K562 (cell line): ENCODE data around the gene INHBE. TPM values are rescaled to one million over a fixed set of nuclear protein-coding genes. Genes with fewer than 3 reads are reported as not detected.

Source experiments
- BCOR ChIP-seq: fragments of 450-650 bp; IDR thresholded peaks from 2 replicates; pipeline ENCODE4 v1.6.1; 2016
- BRD9 ChIP-seq: fragments of 450-650 bp; IDR thresholded peaks from 2 replicates; pipeline ENCODE4 v1.6.1; 2018; ENCODE audit warnings: low read depth; ENCODE audit not compliant: partially characterized antibody
- COPS2 ChIP-seq: fragments of 450-650 bp; conservative IDR thresholded peaks from 2 replicates; pipeline ENCODE4 v1.6.1; 2016; ENCODE audit warnings: mild to moderate bottlenecking, moderate library complexity
- DACH1 ChIP-seq: fragments of 450-650 bp; IDR thresholded peaks from 2 replicates; pipeline ENCODE4 v1.6.1; 2018; ENCODE audit not compliant: partially characterized antibody
- ETS2 ChIP-seq: IDR thresholded peaks from 2 replicates; pipeline ENCODE4 v1.6.1; 2016; ENCODE audit warnings: borderline replicate concordance, missing genetic modification characterization, mild to moderate bottlenecking, moderate library complexity, missing compliant biosample characterization; ENCODE audit not compliant: poor library complexity, severe bottlenecking
- FOXJ2 ChIP-seq: fragments of 200-800 bp; sonication (Bioruptor generic); IDR thresholded peaks from 2 replicates; pipeline ENCODE4 v1.6.1; 2016; ENCODE audit warnings: missing genetic modification characterization, missing compliant biosample characterization
- FOXP1 ChIP-seq: sonication (generic); formaldehyde crosslinking; IDR thresholded peaks from 2 replicates; pipeline ENCODE4 v1.8.0; 2022; ENCODE audit warnings: mild to moderate bottlenecking, missing genetic modification reagents
- HDAC2 ChIP-seq: fragments of 450-650 bp; IDR thresholded peaks from 2 replicates; pipeline ENCODE4 v1.6.1; 2016; ENCODE audit warnings: mild to moderate bottlenecking
- HDAC3 ChIP-seq: fragments of 450-650 bp; IDR thresholded peaks from 2 replicates; pipeline ENCODE4 v1.6.1; 2018; ENCODE audit warnings: borderline replicate concordance, mild to moderate bottlenecking, moderate library complexity; ENCODE audit not compliant: partially characterized antibody
- HMG20B ChIP-seq: fragments of 250-450 bp; sonication (Bioruptor Pico); IDR thresholded peaks from 2 replicates; pipeline ENCODE4 v1.5.0; 2021; ENCODE audit warnings: mild to moderate bottlenecking
- KLF1 ChIP-seq: fragments of 450-650 bp; IDR thresholded peaks from 2 replicates; pipeline ENCODE4 v1.6.1; 2016; ENCODE audit warnings: missing genetic modification characterization, missing compliant biosample characterization
- MCM2 ChIP-seq: fragments of 450-650 bp; IDR thresholded peaks from 2 replicates; pipeline ENCODE4 v1.6.1; 2017; ENCODE audit warnings: low read depth, mild to moderate bottlenecking
- NR1H2 ChIP-seq: sonication (generic); formaldehyde crosslinking; IDR thresholded peaks from 2 replicates; pipeline ENCODE4 v1.4.0; 2020; ENCODE audit warnings: mild to moderate bottlenecking, missing genetic modification reagents
- POLR2H ChIP-seq: IDR thresholded peaks from 2 replicates; pipeline ENCODE4 v1.6.1; 2016; ENCODE audit warnings: missing genetic modification characterization, low read depth, mild to moderate bottlenecking, control low read depth, missing compliant biosample characterization, moderate library complexity
- SRSF7 ChIP-seq: fragments of 200-400 bp; formaldehyde crosslinking; optimal IDR thresholded peaks from 2 replicates; pipeline ENCODE3; 2017; ENCODE audit warnings: mild to moderate bottlenecking, low read depth, low read length
- SRSF9 ChIP-seq: fragments of 200-400 bp; formaldehyde crosslinking; IDR thresholded peaks from 2 replicates; pipeline ENCODE4 v1.6.1; 2017; ENCODE audit warnings: low read depth, low read length, borderline replicate concordance
- TGIF2 ChIP-seq: sonication (generic); formaldehyde crosslinking; IDR thresholded peaks from 2 replicates; pipeline ENCODE4 v1.8.1; 2022; ENCODE audit warnings: mild to moderate bottlenecking, missing genetic modification reagents, moderate library complexity
- WHSC1 ChIP-seq: IDR thresholded peaks from one replicate; pipeline ENCODE4 v1.6.1; 2012; ENCODE audit warnings: low read length, control low read depth, inconsistent platforms
- ZBTB12 ChIP-seq: fragments of 250-450 bp; sonication (Bioruptor Pico); IDR thresholded peaks from 2 replicates; pipeline ENCODE4 v1.4.0; 2020
- ZC3H8 ChIP-seq: fragments of 450-650 bp; IDR thresholded peaks from 2 replicates; pipeline ENCODE4 v1.6.1; 2017
- ZFPM2 ChIP-seq: fragments of 250-450 bp; sonication (Bioruptor Pico); IDR thresholded peaks from 2 replicates; pipeline ENCODE4 v1.5.1; 2022; ENCODE audit warnings: mild to moderate bottlenecking
- ZNF512 ChIP-seq: IDR thresholded peaks from 2 replicates; pipeline ENCODE4 v1.6.1; 2016; ENCODE audit warnings: missing genetic modification characterization, missing compliant biosample characterization
- ZNF644 ChIP-seq: fragments of 200-800 bp; sonication (Bioruptor generic); IDR thresholded peaks from 2 replicates; pipeline ENCODE4 v1.6.1; 2016; ENCODE audit warnings: low read depth, missing genetic modification characterization, missing compliant biosample characterization
- ZZZ3 ChIP-seq: fragments of 450-650 bp; IDR thresholded peaks from 2 replicates; pipeline ENCODE4 v1.6.1; 2016; ENCODE audit warnings: antibody characterized with exemption, mild to moderate bottlenecking, moderate library complexity
- polyA plus RNA-seq, 8 experiments: library from polyadenylated mRNA; depleted of rRNA in 4 of 8; stranded (reverse) in 5 of 8; unstranded in 3 of 8; fragments of >200 nt; fragmentation: Nextera tagmentation in 2 of 8; fragmentation: Illumina TruSeq in 1 of 8; extraction: Ambion mirVana in 2 of 8; extraction: Trizol in 1 of 8; gene quantifications; 2 replicates each; pipeline versions ENCODE4 v1.2.1 to v1.2.3, GENCODE V29; 2011 to 2014; ENCODE audit warnings: inconsistent platforms in 1 of 8, missing spikeins in 1 of 8
- total RNA-seq, 7 experiments: library from RNA; depleted of rRNA in 6 of 7; stranded (reverse); fragments of >200 nt in 6 of 7; fragmentation: Illumina TruSeq in 2 of 7; extraction: Trizol in 2 of 7; gene quantifications; 2 replicates each; pipeline versions ENCODE4 v1.2.1 to v1.2.3, GENCODE V29; 2011 to 2021; ENCODE audit warnings: low replicate concordance in 1 of 7
- TF ChIP-seq, protein P1 (sequence below): sonication (generic); formaldehyde crosslinking; IDR thresholded peaks from 2 replicates; pipeline ENCODE4 v1.9.0; 2022; ENCODE audit warnings: mild to moderate bottlenecking, missing genetic modification reagents
- TF ChIP-seq, protein P2 (sequence below): fragments of 250-450 bp; sonication (Bioruptor Pico); IDR thresholded peaks from 2 replicates; pipeline ENCODE4 v1.8.0; 2022; ENCODE audit warnings: moderate library complexity, mild to moderate bottlenecking, inconsistent platforms
- TF ChIP-seq, protein P3 (sequence below): sonication (generic); formaldehyde crosslinking; IDR thresholded peaks from 2 replicates; pipeline ENCODE4 v1.8.0; 2023; ENCODE audit warnings: mild to moderate bottlenecking, missing genetic modification reagents

Gene INHBE
- total and polyA plus RNA-seq, 9 of the 15 experiments (the other 6 are each of a cell fraction or from before 2014, with no cell fraction given), result 0.94 to 9.9 (median 7.3) TPM

GRCh38 chr12:57456145-57456700 is 1.1 kb downstream of the INHBE start (continued):
- TF ChIP-seq, protein P1, sequence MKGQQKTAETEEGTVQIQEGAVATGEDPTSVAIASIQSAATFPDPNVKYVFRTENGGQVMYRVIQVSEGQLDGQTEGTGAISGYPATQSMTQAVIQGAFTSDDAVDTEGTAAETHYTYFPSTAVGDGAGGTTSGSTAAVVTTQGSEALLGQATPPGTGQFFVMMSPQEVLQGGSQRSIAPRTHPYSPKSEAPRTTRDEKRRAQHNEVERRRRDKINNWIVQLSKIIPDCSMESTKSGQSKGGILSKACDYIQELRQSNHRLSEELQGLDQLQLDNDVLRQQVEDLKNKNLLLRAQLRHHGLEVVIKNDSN, result no peak
- TF ChIP-seq HDAC3 (no peak), MCM2 (no peak), BRD9 (peak; percentile 92), KLF1 (tag) (no peak), DACH1 (no peak), SRSF7 (no peak), FOXP1 (CRISPR knock-in tag) (no peak), ZC3H8 (no peak), ETS2 (tag) (no peak), FOXJ2 (tag) (no peak), ZBTB12 (CRISPR knock-in tag) (no peak), WHSC1 (no peak), HDAC2 (no peak), ZNF512 (tag) (no peak), TGIF2 (CRISPR knock-in tag) (no peak), POLR2H (tag) (no peak), SRSF9 (no peak), ZZZ3 (no peak), ZNF644 (tag) (no peak), HMG20B (CRISPR knock-in tag) (no peak), COPS2 (no peak), BCOR (no peak), ZFPM2 (CRISPR knock-in tag) (no peak), NR1H2 (CRISPR knock-in tag) (no peak)
- TF ChIP-seq, protein P2, sequence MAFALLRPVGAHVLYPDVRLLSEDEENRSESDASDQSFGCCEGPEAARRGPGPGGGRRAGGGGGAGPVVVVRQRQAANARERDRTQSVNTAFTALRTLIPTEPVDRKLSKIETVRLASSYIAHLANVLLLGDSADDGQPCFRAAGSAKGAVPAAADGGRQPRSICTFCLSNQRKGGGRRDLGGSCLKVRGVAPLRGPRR (CRISPR knock-in tag), result no peak
- TF ChIP-seq, protein P3, sequence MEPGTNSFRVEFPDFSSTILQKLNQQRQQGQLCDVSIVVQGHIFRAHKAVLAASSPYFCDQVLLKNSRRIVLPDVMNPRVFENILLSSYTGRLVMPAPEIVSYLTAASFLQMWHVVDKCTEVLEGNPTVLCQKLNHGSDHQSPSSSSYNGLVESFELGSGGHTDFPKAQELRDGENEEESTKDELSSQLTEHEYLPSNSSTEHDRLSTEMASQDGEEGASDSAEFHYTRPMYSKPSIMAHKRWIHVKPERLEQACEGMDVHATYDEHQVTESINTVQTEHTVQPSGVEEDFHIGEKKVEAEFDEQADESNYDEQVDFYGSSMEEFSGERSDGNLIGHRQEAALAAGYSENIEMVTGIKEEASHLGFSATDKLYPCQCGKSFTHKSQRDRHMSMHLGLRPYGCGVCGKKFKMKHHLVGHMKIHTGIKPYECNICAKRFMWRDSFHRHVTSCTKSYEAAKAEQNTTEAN (CRISPR knock-in tag), result no peak
